ENCODE data around the gene OR10T2. TPM values are rescaled to one million over a fixed set of nuclear protein-coding genes. Genes with fewer than 3 reads are reported as not detected.

OR10T2 gene
- total and polyA plus RNA-seq, 10 of the 15 experiments (the other 5 are each of a cell fraction or from before 2014, with no cell fraction given): not detected

- DNase-seq (ENCODE audit: low read depth, low spot score): no peak
- WGBS (ENCODE audit: insufficient coverage, insufficient replicate concordance, low lambda C conversion rate, missing lambda C conversion rate): 5% methylated on average over 1 of the region's 1 CpG
- Histone ChIP-seq H3K9ac (ENCODE audit: control insufficient read depth, insufficient read depth, low read length) (no peak within 1 kb of the TSS), H3K27ac (ENCODE audit: control insufficient read depth, insufficient read depth) (no peak within 1 kb of the TSS), H3K4me2 (ENCODE audit: control insufficient read depth, insufficient read depth) (no peak within 1 kb of the TSS), H3K27me3 (replicated peaks in 1 of 2; ENCODE audit: control insufficient read depth in 2 of 2, insufficient read depth in 2 of 2, low read length in 1 of 2) (no peaks in the 10 kb centered on the region), H3K9me3 (replicated peaks; ENCODE audit: control insufficient read depth, insufficient read depth, low read length) (no peaks in the 10 kb centered on the region), H4K20me1 (ENCODE audit: control insufficient read depth, insufficient read depth) (no peaks in the 10 kb centered on the region), H3K4me1 (ENCODE audit: control insufficient read depth, insufficient read depth, low read length) (no peaks in the 10 kb centered on the region), H3K79me2 (ENCODE audit: control insufficient read depth, insufficient read depth, low read length) (no peaks in the 10 kb centered on the region), H2AFZ (ENCODE audit: control insufficient read depth, low read depth, low read length) (no peak within 1 kb of the TSS), H3K4me3 (no peak within 1 kb of the TSS), H3K36me3 (ENCODE audit: control insufficient read depth in 2 of 2, insufficient read depth in 2 of 2, low read length in 1 of 2) (no peaks in the 10 kb centered on the region)
- ChIA-PET RAD21 (ENCODE audit: unreplicated experiment) (no interaction called here), CTCF (interaction anchor here (0.7 kb wide), 1 partner anchor 368 kb away, joined by 3 read pairs; no protein-coding TSS in a partner anchor), POLR2A (no interaction called here), SMC1A (ENCODE audit: uncharacterized antibody, unreplicated experiment) (no interaction called here)
- in situ Hi-C loops (cut with MboI) (no loop called here), intact Hi-C loops (cut with micrococcal nuclease; ENCODE audit: unreplicated experiment) (no loop called here)
- no peak for FAIRE-seq
- no peak for TF ChIP-seq ZNF24 (IDR thresholded peaks at IDR 0.05)
- TF ChIP-seq RUNX3 (IDR thresholded peaks at IDR 0.05; ENCODE audit: low read length): no peak
- TF ChIP-seq CUX1 (IDR thresholded peaks at IDR 0.05; ENCODE audit: insufficient replicate concordance, low read depth, low read length): no peak
- TF ChIP-seq JUNB (IDR thresholded peaks at IDR 0.05): no peak
- TF ChIP-seq, protein P1, sequence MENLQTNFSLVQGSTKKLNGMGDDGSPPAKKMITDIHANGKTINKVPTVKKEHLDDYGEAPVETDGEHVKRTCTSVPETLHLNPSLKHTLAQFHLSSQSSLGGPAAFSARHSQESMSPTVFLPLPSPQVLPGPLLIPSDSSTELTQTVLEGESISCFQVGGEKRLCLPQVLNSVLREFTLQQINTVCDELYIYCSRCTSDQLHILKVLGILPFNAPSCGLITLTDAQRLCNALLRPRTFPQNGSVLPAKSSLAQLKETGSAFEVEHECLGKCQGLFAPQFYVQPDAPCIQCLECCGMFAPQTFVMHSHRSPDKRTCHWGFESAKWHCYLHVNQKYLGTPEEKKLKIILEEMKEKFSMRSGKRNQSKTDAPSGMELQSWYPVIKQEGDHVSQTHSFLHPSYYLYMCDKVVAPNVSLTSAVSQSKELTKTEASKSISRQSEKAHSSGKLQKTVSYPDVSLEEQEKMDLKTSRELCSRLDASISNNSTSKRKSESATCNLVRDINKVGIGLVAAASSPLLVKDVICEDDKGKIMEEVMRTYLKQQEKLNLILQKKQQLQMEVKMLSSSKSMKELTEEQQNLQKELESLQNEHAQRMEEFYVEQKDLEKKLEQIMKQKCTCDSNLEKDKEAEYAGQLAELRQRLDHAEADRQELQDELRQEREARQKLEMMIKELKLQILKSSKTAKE (IDR thresholded peaks at IDR 0.05; ENCODE audit: low read depth, poor library complexity, severe bottlenecking): no peak
- no peak for TF ChIP-seq RBBP5 (conservative IDR thresholded peaks at IDR 0.05)
- no peak for TF ChIP-seq KDM1A (IDR thresholded peaks at IDR 0.05; ENCODE audit: borderline replicate concordance)
- no peak for ATAC-seq
- no TSS peak for BruUV-seq (replicated peaks)
Observed at GRCh38 chr1:158426137-158426536, 26.9 kb upstream of the OR10T2 start, which contains the start of gene OR10K2. Gene OR10K2, minus strand, starts transcription at chr1:158426237. Its CDS starts 5,371 bp downstream, at chr1:158420866.

Measured in GM12878 (cell line).